HTR-8/SVneo (cell line): ENCODE measurements around the gene PADI3.
"Not testable (repeated sequence)": the region's sequence is repeated elsewhere in the genome, so short reads cannot be mapped to it uniquely, and the experiment has no call there.

ENCODE experiments used
- DNase-seq: peaks from one replicate; pipeline ENCODE4 v3.0.0; 2011; ENCODE audit warnings: low spot score, mixed read lengths; ENCODE audit not compliant: insufficient read length
- FAIRE-seq: peaks from 2 replicates; lab custom pipeline; 2011; peaks lifted over from hg19 to GRCh38; lab: Jason Lieb, UNC

The PADI3 gene

GRCh38 chr1:17236779-17237560 lies 11.9 kb upstream of the PADI3 start:
- FAIRE-seq = peak; percentile 98
- peak; percentile 81 for DNase-seq

GRCh38 chr1:17237561-17237903 lies 11.4 kb upstream of the PADI3 start:
- FAIRE-seq = no peak
- no peak for DNase-seq

DNA sequence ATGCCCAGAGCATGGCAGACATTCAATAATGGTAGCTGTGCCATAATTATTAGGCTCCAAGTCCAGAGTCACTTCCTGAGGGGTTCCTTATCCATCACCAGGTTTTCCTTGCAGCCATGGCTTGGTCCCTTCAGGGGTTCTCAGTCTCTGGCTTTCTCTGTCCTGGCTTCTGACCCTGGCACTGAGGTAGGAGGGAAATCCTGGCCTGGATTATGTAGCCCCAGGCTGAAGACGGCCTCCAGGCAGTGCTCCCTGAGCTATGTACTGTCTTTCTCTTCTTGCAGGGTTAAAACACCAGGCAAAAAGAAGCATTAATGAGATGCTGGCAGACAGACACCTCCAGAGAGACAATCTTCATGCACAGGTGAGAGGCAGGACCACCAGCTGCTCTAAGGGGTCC lies 9.5 kb upstream of the PADI3 start:
- DNase-seq = peak; percentile 79
- no peak for FAIRE-seq

DNA sequence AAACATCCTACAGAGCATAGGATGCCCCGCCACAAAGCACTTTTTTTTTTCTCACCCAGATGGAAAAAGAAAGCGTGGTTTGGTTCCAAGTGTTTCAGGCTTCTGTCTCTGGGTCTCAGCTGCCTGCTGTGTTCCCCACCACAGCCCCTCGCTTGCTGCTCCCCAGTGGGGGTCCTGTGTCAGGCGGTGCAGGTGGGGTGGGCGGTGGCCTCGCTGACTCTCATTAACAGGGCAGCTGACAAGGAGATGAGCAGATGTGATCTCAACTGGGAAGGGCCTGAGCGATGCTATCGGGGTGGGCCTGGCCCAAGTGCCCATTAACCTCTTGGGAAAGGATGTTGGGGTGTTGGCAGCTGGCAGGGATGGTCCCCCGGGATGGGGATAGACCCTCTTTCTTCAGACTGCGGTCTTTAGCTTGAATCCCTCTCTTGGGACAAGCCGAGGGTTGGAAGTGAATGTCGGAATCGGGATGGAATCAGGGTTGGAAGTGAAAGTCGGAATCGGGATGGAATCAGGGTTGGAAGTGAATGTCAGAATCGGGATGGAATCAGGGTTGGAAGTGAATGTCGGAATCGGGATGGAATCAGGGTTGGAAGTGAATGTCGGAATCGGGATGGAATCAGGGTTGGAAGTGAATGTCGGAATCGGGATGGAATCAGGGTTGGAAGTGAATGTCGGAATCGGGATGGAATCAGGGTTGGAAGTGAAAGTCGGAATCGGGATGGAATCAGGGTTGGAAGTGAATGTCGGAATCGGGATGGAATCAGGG lies 7.7 kb upstream of the PADI3 start:
- FAIRE-seq, DNase-seq: not testable (repeated sequence)

GRCh38 chr1:17241780-17242074 lies 7.2 kb upstream of the PADI3 start:
- FAIRE-seq, DNase-seq: not testable (repeated sequence)

- DNase-seq (no peak), FAIRE-seq (no peak)
Measured at GRCh38 chr1:17243274-17243673, 5.6 kb upstream of the PADI3 start.

DNA sequence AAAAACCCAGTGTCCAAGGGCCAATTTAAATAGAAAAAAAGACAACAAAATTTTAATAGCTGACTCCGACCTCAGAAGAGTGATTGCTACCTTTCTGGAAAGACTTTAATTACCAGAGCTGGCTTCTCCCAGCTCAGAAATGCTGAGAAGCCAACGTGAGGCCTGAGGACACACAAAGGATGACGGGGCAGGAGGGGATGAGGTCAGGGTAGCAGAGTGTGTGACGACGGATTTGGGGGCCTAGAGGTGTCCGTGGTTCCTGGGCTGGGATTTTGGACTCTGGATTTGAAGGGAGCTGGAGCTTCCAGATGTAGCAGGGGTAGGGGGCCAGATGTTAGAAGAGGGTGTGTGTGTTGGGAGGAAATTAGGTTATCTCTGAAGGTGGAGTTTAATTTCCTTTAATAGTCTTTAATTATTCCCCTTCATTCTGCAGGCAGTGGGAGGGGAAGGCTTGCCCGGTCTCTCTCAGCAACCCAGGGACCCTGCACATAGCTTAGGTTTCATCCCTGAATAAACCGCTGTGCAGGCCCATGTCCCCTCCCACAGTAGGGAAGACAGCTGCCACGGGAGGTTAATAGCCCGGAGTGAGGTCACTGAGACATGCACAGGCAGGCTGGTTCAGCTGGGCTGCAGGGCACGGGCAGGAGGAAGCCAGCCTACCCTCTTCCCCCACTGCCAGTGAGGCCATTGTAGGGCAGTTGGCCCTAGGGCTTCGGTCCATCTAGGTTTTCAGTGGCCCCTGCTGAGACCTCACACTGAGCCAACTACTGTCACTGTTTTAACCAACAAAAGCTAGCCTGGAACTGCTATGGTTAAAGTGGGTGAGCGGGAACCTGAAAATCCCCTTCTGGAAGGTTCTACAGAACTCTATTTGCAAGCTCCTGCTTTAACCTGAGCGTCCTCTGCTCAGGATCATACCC lies 3.8 kb upstream of the PADI3 start:
- FAIRE-seq = peak; percentile 28
- peak; percentile 66 for DNase-seq

DNA sequence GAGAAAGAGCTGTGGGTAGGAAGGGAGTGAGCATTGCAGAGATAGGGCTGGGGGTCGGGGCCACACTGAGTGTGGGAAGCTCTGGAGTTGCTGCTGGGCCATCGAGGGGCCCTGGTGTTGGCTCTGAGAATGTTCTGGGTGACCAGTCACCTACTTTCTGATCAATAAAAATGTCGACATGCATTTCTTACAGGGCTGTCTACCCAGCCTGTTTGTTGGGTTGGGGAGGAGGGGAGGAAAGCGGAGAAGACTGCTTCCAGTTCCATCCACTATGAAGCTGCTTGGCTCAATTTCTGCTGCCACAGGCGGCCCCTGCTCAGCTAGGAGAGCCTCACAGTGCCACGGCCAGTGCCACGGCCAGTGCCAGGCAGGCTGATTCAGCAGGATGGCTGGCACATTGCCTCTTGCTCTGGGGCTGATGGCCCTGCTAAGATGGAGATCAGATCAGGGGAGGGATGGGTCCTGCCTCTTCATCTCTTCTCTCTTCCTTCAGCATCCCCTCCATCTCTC lies 3.0 kb upstream of the PADI3 start:
- DNase-seq (no peak), FAIRE-seq (no peak)

DNA sequence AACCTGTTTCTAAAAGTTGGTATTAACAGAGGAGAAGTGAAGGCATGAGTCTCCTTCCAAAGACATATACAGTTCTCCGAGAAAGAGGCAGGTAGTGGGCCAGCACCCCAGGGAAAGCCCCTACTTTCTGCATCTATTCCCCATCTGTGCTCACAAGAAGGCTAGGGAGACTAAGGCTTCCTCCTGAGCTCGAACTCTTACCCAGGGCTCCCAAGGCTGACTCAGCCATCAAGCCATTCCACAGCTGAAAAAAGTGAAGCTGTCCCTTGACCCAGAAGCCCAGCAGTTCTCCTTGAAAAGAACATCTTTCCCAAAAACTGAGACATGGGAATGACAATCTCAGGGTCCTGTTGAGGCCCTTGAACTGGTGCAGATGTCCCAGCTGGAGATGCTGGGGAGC lies 1.9 kb upstream of the PADI3 start:
- DNase-seq = no peak
- no peak for FAIRE-seq

DNA sequence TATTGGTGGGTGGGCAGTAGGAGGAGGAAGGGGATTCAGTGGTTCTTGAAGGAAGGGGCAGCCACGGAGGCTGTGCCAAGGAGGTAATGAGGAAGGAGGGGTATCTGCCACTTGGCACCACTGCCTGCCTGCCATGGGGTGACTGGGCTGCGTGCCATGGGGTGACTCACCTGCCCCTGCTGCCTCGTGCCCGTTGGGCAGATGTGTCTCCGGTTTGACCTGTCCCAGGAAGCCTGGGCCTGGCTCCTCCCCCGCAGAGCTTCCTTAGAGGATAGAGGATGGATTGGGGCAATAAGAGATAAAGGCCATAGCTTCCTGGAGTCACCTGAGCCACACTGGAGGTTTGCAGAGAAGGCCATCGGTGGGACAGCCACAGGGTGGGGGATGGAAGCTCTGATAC lies 1.7 kb downstream of the PADI3 start:
- FAIRE-seq (peak; percentile 81), DNase-seq (peak; percentile 80)

GRCh38 chr1:17251246-17251645 lies 2.3 kb downstream of the PADI3 start:
- DNase-seq = no peak
- FAIRE-seq = no peak

- DNase-seq (no peak), FAIRE-seq (no peak)
Measured at GRCh38 chr1:17251701-17252376, 2.9 kb downstream of the PADI3 start.

- FAIRE-seq (no peak), DNase-seq (no peak)
Measured at GRCh38 chr1:17255336-17255735, 6.4 kb downstream of the PADI3 start.

GRCh38 chr1:17258116-17258757 lies 9.3 kb downstream of the PADI3 start:
- FAIRE-seq (no peak), DNase-seq (no peak)

DNA sequence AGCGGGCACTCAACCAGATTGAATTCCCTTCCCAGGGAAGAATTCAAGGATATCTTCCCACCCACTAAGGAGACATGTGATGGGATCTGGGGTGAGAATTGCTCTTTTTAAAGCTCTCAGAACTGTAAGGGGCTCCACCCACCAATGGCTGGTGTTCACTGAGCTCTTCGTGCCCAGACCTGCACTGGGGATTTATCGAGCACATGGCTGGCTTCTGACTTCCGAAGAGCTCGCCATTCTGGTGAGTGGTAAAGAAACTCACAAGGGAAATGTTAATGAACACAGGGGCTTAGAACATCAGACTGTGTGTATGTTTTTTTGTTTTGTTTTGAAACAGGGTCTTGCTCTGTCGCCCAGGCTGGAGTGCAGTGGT lies 9.8 kb downstream of the PADI3 start:
- no peak for DNase-seq
- no peak for FAIRE-seq

- peak; percentile 46 for FAIRE-seq
- peak; percentile 27 for DNase-seq
Measured at GRCh38 chr1:17259233-17259873, 10.5 kb downstream of the PADI3 start.

- DNase-seq = no peak
- no peak for FAIRE-seq
Measured at GRCh38 chr1:17260264-17260663, 11.4 kb downstream of the PADI3 start.

GRCh38 chr1:17260738-17261137 lies 11.8 kb downstream of the PADI3 start:
- FAIRE-seq (no peak), DNase-seq (no peak)

DNA sequence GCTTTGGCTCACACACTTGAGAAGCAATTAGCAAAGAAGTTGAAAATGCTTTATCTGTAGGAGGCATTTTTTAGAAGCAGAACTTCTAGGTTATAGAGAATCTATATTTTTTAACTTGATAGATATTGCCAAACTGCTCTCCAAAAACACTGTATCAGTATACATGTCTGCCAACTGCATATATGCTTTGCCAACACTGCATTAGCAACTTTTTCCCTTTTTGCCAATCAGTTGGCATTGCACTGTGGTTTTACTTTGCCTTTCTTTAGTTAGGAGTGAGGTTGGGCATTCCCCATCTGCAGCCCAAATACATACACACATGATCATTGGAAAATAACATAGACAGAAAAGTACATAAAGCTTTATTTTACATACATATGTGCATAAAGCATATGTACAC lies 15.0 kb downstream of the PADI3 start:
- FAIRE-seq (no peak), DNase-seq (no peak)
